ENCODE data around the gene BABAM2. TPM values are rescaled to one million over a fixed set of nuclear protein-coding genes. Genes with fewer than 3 reads are reported as not detected.
A peak's percentile ranks its signal among the peaks of the same experiment; 100 is the strongest.

The BABAM2 gene
- total RNA-seq, 1 donor = 42.0 TPM

GRCh38 chr2:28292491-28292890 lies 402.0 kb downstream of the BABAM2 start:
- no peaks in the 10 kb centered on the region for H3K27me3 ChIP-seq (ENCODE audit: insufficient read depth, low read length)
- no peaks in the 10 kb centered on the region for H3K36me3 ChIP-seq (ENCODE audit: insufficient read depth, low read length)
- H3K79me2 ChIP-seq (ENCODE audit: insufficient read depth, low read length) = no peaks in the 10 kb centered on the region
- no peak overlapping the region for H3K4me3 ChIP-seq (ENCODE audit: insufficient read depth, low read length)
- H4K20me1 ChIP-seq (ENCODE audit: insufficient read depth, low read length) = no peaks in the 10 kb centered on the region
- peaks cover 57% of the 10 kb centered on the region for H3K4me1 ChIP-seq (ENCODE audit: insufficient read depth, low read length)
- H2AFZ ChIP-seq (ENCODE audit: low read length) = no peak overlapping the region
- peak; percentile 39 for DNase-seq (ENCODE audit: insufficient read length, low spot score, missing footprints)
- no peaks in the 10 kb centered on the region for H3K9me3 ChIP-seq (ENCODE audit: low read depth, low read length)
- TF ChIP-seq CTCF (IDR thresholded peaks at IDR 0.05; ENCODE audit: extremely low read depth, low read depth, low read length) = no peak
- H3K4me2 ChIP-seq (ENCODE audit: insufficient read depth, low read length) = peak overlapping the region; percentile 69
- peak overlapping the region; percentile 94 for H3K27ac ChIP-seq (ENCODE audit: low read depth, low read length)

- H3K27ac ChIP-seq (ENCODE audit: low read depth, low read length) = peak overlapping the region; percentile 94
- DNase-seq (ENCODE audit: insufficient read length, low spot score, missing footprints) = no peak
Measured at GRCh38 chr2:28293416-28293815, 402.9 kb downstream of the BABAM2 start.

GRCh38 chr2:28294451-28294850 lies 403.9 kb downstream of the BABAM2 start:
- Histone ChIP-seq H3K79me2 (ENCODE audit: insufficient read depth, low read length) (no peaks in the 10 kb centered on the region), H3K4me2 (ENCODE audit: insufficient read depth, low read length) (peak overlapping the region; percentile 17), H3K4me3 (ENCODE audit: insufficient read depth, low read length) (no peak overlapping the region), H4K20me1 (ENCODE audit: insufficient read depth, low read length) (no peaks in the 10 kb centered on the region), H3K4me1 (ENCODE audit: insufficient read depth, low read length) (peaks cover 52% of the 10 kb centered on the region), H3K9me3 (ENCODE audit: low read depth, low read length) (no peaks in the 10 kb centered on the region), H3K36me3 (ENCODE audit: insufficient read depth, low read length) (no peaks in the 10 kb centered on the region), H2AFZ (ENCODE audit: low read length) (no peak overlapping the region), H3K27me3 (ENCODE audit: insufficient read depth, low read length) (no peaks in the 10 kb centered on the region), H3K27ac (ENCODE audit: low read depth, low read length) (peak overlapping the region; percentile 61)
- no peak for TF ChIP-seq CTCF (IDR thresholded peaks at IDR 0.05; ENCODE audit: extremely low read depth, low read depth, low read length)
- no peak for DNase-seq (ENCODE audit: insufficient read length, low spot score, missing footprints)

More at GRCh38 chr2:28293416-28293815, 402.9 kb downstream of the BABAM2 start:
- H3K4me3 ChIP-seq (ENCODE audit: insufficient read depth, low read length) = no peak overlapping the region
- H3K27me3 ChIP-seq (ENCODE audit: insufficient read depth, low read length) = no peaks in the 10 kb centered on the region
- TF ChIP-seq CTCF (IDR thresholded peaks at IDR 0.05; ENCODE audit: extremely low read depth, low read depth, low read length) = no peak
- no peaks in the 10 kb centered on the region for H3K79me2 ChIP-seq (ENCODE audit: insufficient read depth, low read length)
- H3K9me3 ChIP-seq (ENCODE audit: low read depth, low read length) = no peaks in the 10 kb centered on the region
- H2AFZ ChIP-seq (ENCODE audit: low read length) = no peak overlapping the region
- H3K4me1 ChIP-seq (ENCODE audit: insufficient read depth, low read length) = peaks cover 52% of the 10 kb centered on the region
- H3K36me3 ChIP-seq (ENCODE audit: insufficient read depth, low read length) = no peaks in the 10 kb centered on the region
- no peaks in the 10 kb centered on the region for H4K20me1 ChIP-seq (ENCODE audit: insufficient read depth, low read length)
- H3K4me2 ChIP-seq (ENCODE audit: insufficient read depth, low read length) = no peak overlapping the region

DNA sequence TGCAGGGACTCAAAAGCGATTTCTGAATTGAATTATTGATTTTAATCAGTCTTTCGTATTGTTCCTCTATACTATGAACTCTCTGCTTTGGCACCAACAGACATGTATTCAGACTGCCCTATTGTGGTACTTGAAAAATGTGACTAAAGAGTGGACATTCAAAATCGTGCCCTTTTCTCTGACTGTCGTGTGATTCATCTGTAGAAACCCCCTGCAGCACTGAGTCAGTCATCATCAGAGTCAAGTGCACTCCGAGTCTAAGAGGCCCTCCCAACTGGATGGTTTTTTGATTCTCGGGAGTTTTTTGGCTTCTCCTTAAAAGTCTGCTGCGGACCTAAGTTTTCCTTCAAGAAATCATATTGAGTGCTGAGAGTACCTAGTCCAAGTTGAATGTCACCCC lies 405.7 kb downstream of the BABAM2 start:
- H2AFZ ChIP-seq (ENCODE audit: low read length) = no peak overlapping the region
- H3K4me2 ChIP-seq (ENCODE audit: insufficient read depth, low read length) = peak overlapping the region; percentile 0
- no peaks in the 10 kb centered on the region for H3K79me2 ChIP-seq (ENCODE audit: insufficient read depth, low read length)
- H3K4me3 ChIP-seq (ENCODE audit: insufficient read depth, low read length) = no peak overlapping the region
- H3K9me3 ChIP-seq (ENCODE audit: low read depth, low read length) = no peaks in the 10 kb centered on the region
- peaks cover 62% of the 10 kb centered on the region for H3K4me1 ChIP-seq (ENCODE audit: insufficient read depth, low read length)
- H4K20me1 ChIP-seq (ENCODE audit: insufficient read depth, low read length) = no peaks in the 10 kb centered on the region
- TF ChIP-seq CTCF (IDR thresholded peaks at IDR 0.05; ENCODE audit: extremely low read depth, low read depth, low read length) = no peak
- DNase-seq (ENCODE audit: insufficient read length, low spot score, missing footprints) = peak; percentile 66
- H3K27ac ChIP-seq (ENCODE audit: low read depth, low read length) = peak overlapping the region; percentile 53
- H3K36me3 ChIP-seq (ENCODE audit: insufficient read depth, low read length) = no peaks in the 10 kb centered on the region
- no peaks in the 10 kb centered on the region for H3K27me3 ChIP-seq (ENCODE audit: insufficient read depth, low read length)

Data from osteoblast (primary cell).